Peyer's patch (tissue), 4 donors: ENCODE data around the gene FRMD4A.

Source experiments
- POLR2A ChIP-seq, 2 donors: fragments of 450-650 bp; IDR thresholded peaks; one replicate each; pipeline ENCODE4 v1.5.1; 2017; ENCODE audit warnings: antibody characterized with exemption in 2 of 2, mild to moderate bottlenecking in 2 of 2, moderate library complexity in 2 of 2
- TF ChIP-seq, protein P1 (sequence below), 6 experiments: fragments of 450-650 bp in 4 of 6; fragments of 200-600 bp in 2 of 6; sonication (generic) in 1 of 6; IDR thresholded peaks; one replicate each; pipeline ENCODE4 v1.5.1; 2017 to 2019; ENCODE audit warnings: antibody characterized with exemption in 6 of 6, mild to moderate bottlenecking in 3 of 6, moderate library complexity in 1 of 6

DNA sequence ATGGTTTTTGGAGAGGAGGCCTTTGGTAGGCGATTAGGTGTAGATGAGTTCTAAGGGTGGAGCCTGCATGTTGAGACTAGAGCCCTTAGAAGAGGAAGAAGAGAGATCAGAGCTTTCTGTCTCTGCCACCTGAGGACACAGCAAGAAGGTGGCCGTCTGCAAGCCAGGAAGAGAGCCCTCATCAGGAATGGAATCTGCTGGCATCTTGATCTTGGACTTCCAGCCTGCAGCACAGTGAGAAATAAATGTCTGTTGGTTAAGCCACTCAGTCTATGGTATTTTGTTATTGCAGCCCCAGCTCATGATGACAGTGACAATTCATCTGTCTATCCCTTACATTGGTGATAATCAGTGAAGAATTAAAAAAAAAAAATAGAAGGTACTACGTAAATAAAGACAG lies 408.8 kb downstream of the FRMD4A start:
- TF ChIP-seq, protein P1, sequence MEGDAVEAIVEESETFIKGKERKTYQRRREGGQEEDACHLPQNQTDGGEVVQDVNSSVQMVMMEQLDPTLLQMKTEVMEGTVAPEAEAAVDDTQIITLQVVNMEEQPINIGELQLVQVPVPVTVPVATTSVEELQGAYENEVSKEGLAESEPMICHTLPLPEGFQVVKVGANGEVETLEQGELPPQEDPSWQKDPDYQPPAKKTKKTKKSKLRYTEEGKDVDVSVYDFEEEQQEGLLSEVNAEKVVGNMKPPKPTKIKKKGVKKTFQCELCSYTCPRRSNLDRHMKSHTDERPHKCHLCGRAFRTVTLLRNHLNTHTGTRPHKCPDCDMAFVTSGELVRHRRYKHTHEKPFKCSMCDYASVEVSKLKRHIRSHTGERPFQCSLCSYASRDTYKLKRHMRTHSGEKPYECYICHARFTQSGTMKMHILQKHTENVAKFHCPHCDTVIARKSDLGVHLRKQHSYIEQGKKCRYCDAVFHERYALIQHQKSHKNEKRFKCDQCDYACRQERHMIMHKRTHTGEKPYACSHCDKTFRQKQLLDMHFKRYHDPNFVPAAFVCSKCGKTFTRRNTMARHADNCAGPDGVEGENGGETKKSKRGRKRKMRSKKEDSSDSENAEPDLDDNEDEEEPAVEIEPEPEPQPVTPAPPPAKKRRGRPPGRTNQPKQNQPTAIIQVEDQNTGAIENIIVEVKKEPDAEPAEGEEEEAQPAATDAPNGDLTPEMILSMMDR (IDR thresholded peaks at IDR 0.05) = no peak
- no peak for TF ChIP-seq POLR2A (IDR thresholded peaks at IDR 0.05)
